GM19324 (cell line): ENCODE data around the gene PPID.
A peak's percentile ranks its signal among the peaks of the same experiment; 100 is the strongest.
"Not testable (repeated sequence)": the region's sequence is repeated elsewhere in the genome, so short reads cannot be mapped to it uniquely, and the experiment has no call there.

Experiments
- ATAC-seq: cut with Tn5 transposase; IDR thresholded peaks from one replicate; pipeline ENCODE4 v1.9.1; 2021; ENCODE audit warnings: mild to moderate bottlenecking, moderate library complexity; ENCODE audit not compliant: unreplicated experiment, low FRiP score

The PPID gene

GRCh38 chr4:158722917-158723793 lies at the start of gene PPID:
TSS of gene PPID (minus strand) at chr4:158723396. CDS start at chr4:158723288, 108 bp downstream.
- ATAC-seq, result peak; percentile 99

- ATAC-seq, result no peak
These were observed 48.6 kb upstream of the PPID start for GRCh38 chr4:158771776-158772175.

- no peak for ATAC-seq
These were observed 47.5 kb upstream of the PPID start for GRCh38 chr4:158770671-158771070.

GRCh38 chr4:158769175-158769921 lies 46.2 kb upstream of the PPID start:
- peak; percentile 36 for ATAC-seq

GRCh38 chr4:158768555-158769174 lies 45.5 kb upstream of the PPID start, which contains the start of gene FNIP2:
TSS of gene FNIP2 (plus strand) at chr4:158769026. CDS start at chr4:158769213, 187 bp downstream.
- peak; percentile 92 for ATAC-seq

- no peak for ATAC-seq
These were observed 44.3 kb upstream of the PPID start for GRCh38 chr4:158767451-158767850.

GRCh38 chr4:158766434-158767044 lies 43.3 kb upstream of the PPID start:
- no peak for ATAC-seq

- no peak for ATAC-seq
These were observed 40.3 kb upstream of the PPID start for GRCh38 chr4:158763462-158763861.

GRCh38 chr4:158762553-158762952 lies 39.4 kb upstream of the PPID start:
- no peak for ATAC-seq

GRCh38 chr4:158760866-158761265 lies 37.7 kb upstream of the PPID start:
- ATAC-seq, result no peak

- not testable (repeated sequence) for ATAC-seq
These were observed 36.3 kb upstream of the PPID start for GRCh38 chr4:158759539-158759938.

GRCh38 chr4:158758703-158759102 lies 35.5 kb upstream of the PPID start:
- no peak for ATAC-seq

GRCh38 chr4:158758142-158758541 lies 34.9 kb upstream of the PPID start:
- ATAC-seq, result no peak

- no peak for ATAC-seq
These were observed 33.4 kb upstream of the PPID start for GRCh38 chr4:158756588-158756987.

GRCh38 chr4:158755819-158756218 lies 32.6 kb upstream of the PPID start:
- ATAC-seq, result not testable (repeated sequence)

- no peak for ATAC-seq
These were observed 31.4 kb upstream of the PPID start for GRCh38 chr4:158754385-158755180.

GRCh38 chr4:158750379-158750778 lies 27.2 kb upstream of the PPID start:
- ATAC-seq, result no peak

GRCh38 chr4:158746537-158746936 lies 23.3 kb upstream of the PPID start:
- not testable (repeated sequence) for ATAC-seq

GRCh38 chr4:158741326-158742021 lies 18.3 kb upstream of the PPID start:
- no peak for ATAC-seq
